RKO (cell line): ENCODE results near the gene IL20RA.
A peak's percentile ranks its signal among the peaks of the same experiment; 100 is the strongest.
"Not testable (repeated sequence)": the region's sequence is repeated elsewhere in the genome, so short reads cannot be mapped to it uniquely, and the experiment has no call there.

Source experiments
- DNase-seq: peaks from one replicate; pipeline ENCODE4 v3.0.0-alpha.2; 2016; ENCODE audit warnings: low spot score

Gene IL20RA

GRCh38 chr6:136971609-136972008 is 73.2 kb downstream of the IL20RA start:
- DNase-seq, result no peak

- no peak for DNase-seq
Measured at GRCh38 chr6:136969930-136970329, 74.8 kb downstream of the IL20RA start.

- DNase-seq, result no peak
Measured at GRCh38 chr6:136969433-136969832, 75.3 kb downstream of the IL20RA start.

- no peak for DNase-seq
Measured at GRCh38 chr6:136968837-136969236, 75.9 kb downstream of the IL20RA start.

GRCh38 chr6:136967876-136968752 is 76.7 kb downstream of the IL20RA start:
- DNase-seq, result peak; percentile 81

- no peak for DNase-seq
Measured at GRCh38 chr6:136964398-136964797, 80.4 kb downstream of the IL20RA start.

- DNase-seq, result no peak
Measured at GRCh38 chr6:136963259-136963658, 81.5 kb downstream of the IL20RA start.

- DNase-seq, result no peak
Measured at GRCh38 chr6:136962661-136963060, 82.1 kb downstream of the IL20RA start.

GRCh38 chr6:136961848-136962247 is 82.9 kb downstream of the IL20RA start:
- DNase-seq, result no peak

- no peak for DNase-seq
Measured at GRCh38 chr6:136960781-136961180, 84.0 kb downstream of the IL20RA start.

GRCh38 chr6:136959935-136960334 is 84.8 kb downstream of the IL20RA start:
- DNase-seq, result not testable (repeated sequence)

- no peak for DNase-seq
Measured at GRCh38 chr6:136959471-136959891, 85.3 kb downstream of the IL20RA start.

GRCh38 chr6:136958168-136958567 is 86.6 kb downstream of the IL20RA start:
- no peak for DNase-seq

- no peak for DNase-seq
Measured at GRCh38 chr6:136956590-136957544, 87.9 kb downstream of the IL20RA start.

GRCh38 chr6:136955123-136955522 is 89.6 kb downstream of the IL20RA start:
- DNase-seq, result no peak

- DNase-seq, result no peak
Measured at GRCh38 chr6:136952714-136953260, 92.0 kb downstream of the IL20RA start.

GRCh38 chr6:136950436-136951126 is 94.2 kb downstream of the IL20RA start:
- peak; percentile 9 for DNase-seq
